ENCODE results near the gene AIG1.
"Not testable (repeated sequence)": the region's sequence is repeated elsewhere in the genome, so short reads cannot be mapped to it uniquely, and the experiment has no call there.

The AIG1 gene

DNA sequence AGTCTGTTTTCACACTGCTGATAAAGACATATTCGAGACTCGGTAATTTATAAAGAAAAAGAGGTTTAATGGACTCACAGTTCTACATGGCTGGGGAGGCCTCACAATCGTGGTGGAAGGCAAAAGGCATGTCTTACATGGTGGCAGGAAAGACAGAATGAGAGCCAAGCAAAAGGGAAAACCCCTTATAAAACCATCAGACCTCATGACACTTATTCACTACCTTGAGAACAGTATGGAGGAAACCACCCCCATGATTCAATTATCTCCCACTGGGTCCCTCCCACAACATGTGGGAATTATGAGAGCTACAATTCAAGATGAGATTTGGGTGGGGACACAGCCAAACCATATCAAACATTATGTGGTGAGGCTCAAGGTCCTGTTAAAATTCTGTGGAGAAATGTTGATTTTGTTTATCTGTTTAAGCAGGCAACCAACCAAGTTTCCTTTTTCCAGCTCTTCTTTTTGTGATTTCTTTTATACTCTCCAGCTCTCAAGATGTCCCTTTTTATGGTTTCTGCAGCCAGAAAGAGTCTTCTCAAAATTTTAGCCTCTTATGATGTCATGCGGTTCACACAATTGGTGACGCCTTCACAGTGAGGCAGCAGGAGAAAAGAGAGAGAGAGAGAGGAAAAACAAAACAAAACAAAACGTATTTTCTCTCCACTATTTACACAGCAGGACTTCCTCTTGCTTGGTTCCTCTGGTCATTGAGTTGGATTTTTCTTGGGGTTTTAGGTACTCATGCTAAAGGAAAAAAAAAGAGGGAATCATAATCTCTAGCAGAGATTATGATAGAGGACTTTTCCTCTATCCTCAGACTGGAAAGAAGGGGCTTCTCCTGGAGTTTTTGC lies 18.0 kb downstream of the AIG1 start:
- no peaks in the 10 kb centered on the region for H3K4me1 Mint-ChIP-seq
- peaks cover 42% of the 10 kb centered on the region for H3K36me3 Mint-ChIP-seq (ENCODE audit: low read depth)
- peak overlapping the region; percentile 32 for H3K27ac Mint-ChIP-seq
- no peak for DNase-seq
- H3K27me3 Mint-ChIP-seq (ENCODE audit: low read depth, poor library complexity): no peaks in the 10 kb centered on the region
- H3K9me3 Mint-ChIP-seq: peaks cover 25% of the 10 kb centered on the region
- no peak overlapping the region for H3K4me3 Mint-ChIP-seq
- TF ChIP-seq, protein P1, sequence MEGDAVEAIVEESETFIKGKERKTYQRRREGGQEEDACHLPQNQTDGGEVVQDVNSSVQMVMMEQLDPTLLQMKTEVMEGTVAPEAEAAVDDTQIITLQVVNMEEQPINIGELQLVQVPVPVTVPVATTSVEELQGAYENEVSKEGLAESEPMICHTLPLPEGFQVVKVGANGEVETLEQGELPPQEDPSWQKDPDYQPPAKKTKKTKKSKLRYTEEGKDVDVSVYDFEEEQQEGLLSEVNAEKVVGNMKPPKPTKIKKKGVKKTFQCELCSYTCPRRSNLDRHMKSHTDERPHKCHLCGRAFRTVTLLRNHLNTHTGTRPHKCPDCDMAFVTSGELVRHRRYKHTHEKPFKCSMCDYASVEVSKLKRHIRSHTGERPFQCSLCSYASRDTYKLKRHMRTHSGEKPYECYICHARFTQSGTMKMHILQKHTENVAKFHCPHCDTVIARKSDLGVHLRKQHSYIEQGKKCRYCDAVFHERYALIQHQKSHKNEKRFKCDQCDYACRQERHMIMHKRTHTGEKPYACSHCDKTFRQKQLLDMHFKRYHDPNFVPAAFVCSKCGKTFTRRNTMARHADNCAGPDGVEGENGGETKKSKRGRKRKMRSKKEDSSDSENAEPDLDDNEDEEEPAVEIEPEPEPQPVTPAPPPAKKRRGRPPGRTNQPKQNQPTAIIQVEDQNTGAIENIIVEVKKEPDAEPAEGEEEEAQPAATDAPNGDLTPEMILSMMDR (IDR thresholded peaks at IDR 0.05): no peak

DNA sequence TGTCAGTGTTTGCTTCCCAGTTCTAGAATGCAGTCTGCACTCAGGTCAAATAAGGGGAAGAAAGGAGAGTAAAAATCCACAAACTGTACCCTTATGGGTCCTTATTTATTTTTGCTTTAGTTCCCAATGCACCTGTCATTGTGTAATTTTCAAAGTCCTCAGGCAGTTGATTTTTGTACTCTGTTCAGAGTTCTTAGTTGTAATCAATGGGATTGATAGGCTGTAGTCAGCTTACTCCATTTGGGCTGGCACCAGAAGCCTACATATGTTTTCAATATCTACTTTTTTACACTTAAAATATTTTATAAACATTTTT lies 18.6 kb downstream of the AIG1 start:
- no peak for DNase-seq
- peaks cover 36% of the 10 kb centered on the region for H3K36me3 Mint-ChIP-seq (ENCODE audit: low read depth)
- TF ChIP-seq, protein P1 (IDR thresholded peaks at IDR 0.05): no peak
- H3K4me3 Mint-ChIP-seq: no peak overlapping the region
- H3K4me1 Mint-ChIP-seq: no peaks in the 10 kb centered on the region
- H3K27ac Mint-ChIP-seq: no peak overlapping the region
- peaks cover 19% of the 10 kb centered on the region for H3K9me3 Mint-ChIP-seq
- H3K27me3 Mint-ChIP-seq (ENCODE audit: low read depth, poor library complexity): no peaks in the 10 kb centered on the region

- H3K27me3 Mint-ChIP-seq (ENCODE audit: low read depth, poor library complexity); H3K4me3 Mint-ChIP-seq; DNase-seq; H3K9me3 Mint-ChIP-seq; H3K4me1 Mint-ChIP-seq; H3K27ac Mint-ChIP-seq: not testable (repeated sequence)
- H3K36me3 Mint-ChIP-seq (ENCODE audit: low read depth): peaks cover 21% of the 10 kb centered on the region
Observed at GRCh38 chr6:143082274-143082673, 21.6 kb downstream of the AIG1 start.

DNA sequence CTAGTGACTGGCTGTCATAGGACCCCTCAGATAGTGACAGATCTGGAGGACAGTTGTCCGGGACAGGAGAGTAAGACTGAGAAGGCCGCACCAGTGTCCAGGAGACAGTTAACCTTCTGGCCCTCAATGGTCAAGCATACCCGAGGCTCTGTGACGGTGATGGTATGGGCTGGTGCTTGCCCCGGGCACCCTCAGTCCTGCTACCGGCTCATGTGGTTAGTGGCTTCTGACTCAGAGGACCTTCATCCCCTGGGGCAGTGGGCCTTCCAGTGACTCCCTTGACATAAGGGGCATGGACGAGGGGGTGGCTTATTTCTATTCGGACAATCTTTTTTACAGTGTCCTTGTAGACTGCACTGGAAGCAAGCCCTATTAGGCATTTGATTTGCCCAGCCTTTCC lies 23.3 kb downstream of the AIG1 start:
- DNase-seq; H3K4me1 Mint-ChIP-seq; H3K4me3 Mint-ChIP-seq; H3K9me3 Mint-ChIP-seq; H3K27me3 Mint-ChIP-seq (ENCODE audit: low read depth, poor library complexity); H3K27ac Mint-ChIP-seq: not testable (repeated sequence)
- H3K36me3 Mint-ChIP-seq (ENCODE audit: low read depth): peaks cover 21% of the 10 kb centered on the region

GRCh38 chr6:143087335-143087734 lies 26.6 kb downstream of the AIG1 start:
- not testable (repeated sequence) for DNase-seq; H3K4me3 Mint-ChIP-seq; H3K4me1 Mint-ChIP-seq; H3K9me3 Mint-ChIP-seq; H3K36me3 Mint-ChIP-seq (ENCODE audit: low read depth); H3K27me3 Mint-ChIP-seq (ENCODE audit: low read depth, poor library complexity)
- H3K27ac Mint-ChIP-seq: peak overlapping the region; percentile 18

DNA sequence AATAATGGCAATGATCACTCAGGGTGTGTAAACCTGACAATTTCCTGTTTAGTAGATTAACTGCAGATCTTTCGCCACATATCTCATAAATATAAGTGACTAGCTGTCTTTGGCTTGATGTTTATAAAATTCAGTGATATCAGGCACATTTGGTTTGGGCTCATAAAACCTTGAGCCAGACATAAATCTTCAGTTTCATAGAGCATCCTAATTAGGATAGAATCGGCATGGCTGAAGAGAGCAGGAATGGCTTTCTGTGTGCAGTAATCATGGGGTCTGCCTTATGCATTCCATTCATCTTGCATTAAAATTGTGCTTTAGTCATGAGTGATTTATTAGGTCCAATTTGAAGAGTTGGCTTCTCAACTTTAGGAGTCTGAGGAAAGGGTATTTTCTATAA lies 27.2 kb downstream of the AIG1 start:
- H3K27me3 Mint-ChIP-seq (ENCODE audit: low read depth, poor library complexity): no peaks in the 10 kb centered on the region

DNA sequence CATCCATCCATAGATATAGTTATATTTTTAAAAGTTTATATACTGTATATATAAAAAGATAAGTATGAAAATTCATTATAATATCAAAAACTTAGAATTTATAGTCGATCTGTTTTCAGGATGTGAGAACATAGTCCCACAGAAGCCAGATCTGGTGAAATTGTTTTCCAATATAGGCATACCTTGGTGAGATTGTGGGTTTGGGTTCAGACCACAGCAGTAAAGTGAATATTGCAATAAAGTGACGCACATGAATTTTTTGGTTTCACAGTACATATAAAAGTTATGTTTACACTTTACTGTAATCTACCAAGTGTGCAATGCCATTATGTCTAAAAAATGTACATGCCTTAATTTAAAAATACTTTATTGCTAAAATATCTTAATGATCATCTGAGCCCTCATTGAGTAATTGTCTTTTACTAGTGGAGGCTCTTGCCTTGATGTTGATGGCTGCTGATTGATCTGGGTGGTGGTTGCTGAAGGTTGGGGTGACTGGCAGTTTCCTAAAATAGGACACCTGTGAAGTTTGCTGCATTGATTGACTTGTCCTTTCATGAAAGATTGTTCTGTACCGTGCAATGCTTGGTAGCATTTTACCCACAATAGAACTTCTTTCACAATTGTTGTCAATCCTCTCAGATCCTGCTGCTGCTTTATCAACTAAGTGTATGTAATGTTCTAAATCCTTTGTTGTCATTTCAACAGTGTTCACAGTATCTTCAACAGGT lies 29.8 kb downstream of the AIG1 start:
- no peaks in the 10 kb centered on the region for H3K9me3 Mint-ChIP-seq
- no peak overlapping the region for H3K4me3 Mint-ChIP-seq
- TF ChIP-seq, protein P1 (IDR thresholded peaks at IDR 0.05): no peak
- H3K27ac Mint-ChIP-seq: no peak overlapping the region
- no peaks in the 10 kb centered on the region for H3K4me1 Mint-ChIP-seq
- H3K27me3 Mint-ChIP-seq (ENCODE audit: low read depth, poor library complexity): no peaks in the 10 kb centered on the region
- no peak for DNase-seq
- peaks cover 10% of the 10 kb centered on the region for H3K36me3 Mint-ChIP-seq (ENCODE audit: low read depth)

More for the DNA sequence above, 27.2 kb downstream of the AIG1 start:
- Mint-ChIP-seq H3K9me3 (no peaks in the 10 kb centered on the region), H3K4me1 (no peaks in the 10 kb centered on the region), H3K4me3 (no peak overlapping the region), H3K27ac (no peak overlapping the region), H3K36me3 (ENCODE audit: low read depth) (peaks cover 4% of the 10 kb centered on the region)
- TF ChIP-seq, protein P1 (IDR thresholded peaks at IDR 0.05): no peak
- DNase-seq: no peak

Data from nephron progenitor cell (in vitro differentiated cells).